ENCODE data around the gene SZT2. TPM values are rescaled to one million over a fixed set of nuclear protein-coding genes. Genes with fewer than 3 reads are reported as not detected.
"Not testable (repeated sequence)": the region's sequence is repeated elsewhere in the genome, so short reads cannot be mapped to it uniquely, and the experiment has no call there.

Gene SZT2
- total RNA-seq, 1 donor from 2014 or later = 15.1 TPM

DNA sequence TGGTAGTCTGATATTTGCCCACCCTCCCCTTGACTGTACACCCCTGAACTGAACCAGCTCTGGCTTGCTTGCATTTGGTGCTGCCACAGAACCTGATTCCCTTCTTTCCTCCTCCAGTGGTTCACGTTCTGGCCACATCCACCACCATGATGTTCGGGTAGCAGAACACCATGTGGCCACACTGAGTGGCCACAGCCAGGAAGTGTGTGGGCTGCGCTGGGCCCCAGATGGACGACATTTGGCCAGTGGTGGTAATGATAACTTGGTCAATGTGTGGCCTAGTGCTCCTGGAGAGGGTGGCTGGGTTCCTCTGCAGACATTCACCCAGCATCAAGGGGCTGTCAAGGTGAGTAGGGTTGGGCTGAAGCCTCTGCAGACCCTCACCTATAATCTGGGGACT, 29.1 kb upstream of the SZT2 start:
- no peak for DNase-seq (ENCODE audit: low read depth, low spot score)

DNA sequence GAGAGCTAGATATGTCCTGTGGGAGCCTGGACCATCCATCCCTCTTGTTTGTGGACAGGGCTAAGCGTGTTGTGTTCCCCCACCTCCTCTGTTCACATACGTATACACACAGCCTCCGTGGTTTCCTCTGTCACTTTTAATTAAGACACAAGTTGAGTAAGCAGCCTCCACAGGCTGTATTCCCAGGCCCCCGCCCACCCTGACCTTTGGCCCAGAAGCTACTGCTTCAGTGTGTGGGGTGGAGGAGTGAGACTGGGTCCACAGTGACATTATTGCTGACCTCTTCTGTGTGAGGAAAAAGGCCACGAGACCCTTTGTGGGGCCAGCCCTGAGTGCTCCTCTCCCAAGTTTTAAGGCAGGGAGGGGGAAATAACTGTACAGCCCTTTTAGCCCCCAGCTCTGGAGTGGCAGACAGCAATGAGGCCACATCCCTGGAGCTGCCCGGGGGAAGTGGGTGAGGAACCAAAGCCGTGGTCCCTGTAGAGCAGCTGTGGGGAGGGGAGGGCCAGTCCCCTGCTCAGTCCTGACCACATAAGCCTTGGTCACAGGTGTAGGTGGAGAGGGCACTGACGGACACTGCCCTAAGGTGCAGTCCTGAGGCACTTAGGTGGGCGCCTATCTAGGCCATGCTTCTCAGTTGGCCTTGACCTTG, 26.3 kb upstream of the SZT2 start:
- no peak for DNase-seq (ENCODE audit: low read depth, low spot score)

DNA sequence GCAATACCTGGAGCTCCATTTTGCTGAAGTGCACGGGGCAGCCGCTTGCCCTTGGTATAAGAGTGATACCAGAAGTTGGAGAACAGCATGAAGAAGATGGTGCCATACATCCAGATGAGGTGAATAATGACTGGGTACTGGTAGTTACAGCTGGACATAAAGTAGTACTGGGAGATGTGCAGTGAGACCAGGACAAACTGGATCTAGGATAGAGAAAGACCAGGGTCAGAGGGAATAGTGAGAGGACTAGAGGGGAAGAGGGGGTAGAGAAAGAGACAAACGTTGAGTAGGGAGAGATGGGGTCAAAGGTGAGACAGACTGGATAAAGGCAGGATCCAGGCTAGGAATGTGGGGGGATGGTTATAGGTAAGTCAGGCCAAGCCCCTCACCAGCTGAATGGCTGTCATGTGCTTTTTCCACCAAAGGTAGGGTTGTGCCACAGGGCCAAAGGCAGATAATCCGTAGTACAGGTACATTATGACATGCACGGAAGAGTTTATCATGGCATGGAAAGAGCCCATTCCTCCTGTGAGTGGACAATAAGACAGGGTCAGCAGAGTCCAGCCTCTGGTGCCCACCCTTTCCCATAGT, 25.7 kb upstream of the SZT2 start:
- no peak for DNase-seq (ENCODE audit: low read depth, low spot score)

DNA sequence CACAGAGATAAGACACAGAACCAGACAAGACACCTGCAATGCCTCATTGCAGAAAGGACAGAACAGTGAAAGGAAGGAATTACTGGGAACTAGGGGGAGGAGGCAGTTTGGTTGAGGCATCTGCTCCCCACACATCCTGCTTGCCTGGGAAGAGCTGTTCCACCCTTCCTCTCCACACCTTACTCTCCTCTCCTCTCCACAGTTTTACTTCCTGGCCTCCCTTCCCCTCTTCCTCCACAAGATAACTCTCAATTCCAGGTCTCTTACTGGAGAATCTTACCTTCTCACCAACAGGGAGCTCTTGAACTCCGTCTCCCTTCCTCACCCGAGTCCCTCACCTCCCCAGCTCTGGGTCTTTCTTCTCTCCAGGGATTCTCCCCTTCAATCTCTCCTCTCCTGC, 24.0 kb upstream of the SZT2 start:
- DNase-seq (ENCODE audit: low read depth, low spot score) = no peak

DNA sequence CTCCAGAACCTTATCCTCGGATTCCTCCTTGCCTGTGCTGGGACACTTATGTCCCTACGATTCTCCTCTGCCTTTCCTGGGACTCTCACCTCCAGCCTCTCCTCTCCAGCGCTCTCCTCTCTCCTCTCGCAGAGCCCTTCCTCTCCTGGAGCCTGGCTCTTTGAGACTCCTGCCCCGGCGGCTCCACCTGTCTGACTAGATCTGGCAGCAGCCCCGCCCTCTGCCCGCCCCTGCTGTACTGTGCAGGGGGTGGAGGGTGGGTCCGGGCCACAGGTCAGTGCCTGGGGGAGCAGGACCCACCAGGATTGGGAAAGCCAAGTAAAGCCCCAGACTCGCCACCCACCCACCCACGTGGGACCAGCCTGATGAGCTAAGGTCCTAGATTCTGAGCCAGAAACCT, 23.5 kb upstream of the SZT2 start:
- no peak for DNase-seq (ENCODE audit: low read depth, low spot score)

DNA sequence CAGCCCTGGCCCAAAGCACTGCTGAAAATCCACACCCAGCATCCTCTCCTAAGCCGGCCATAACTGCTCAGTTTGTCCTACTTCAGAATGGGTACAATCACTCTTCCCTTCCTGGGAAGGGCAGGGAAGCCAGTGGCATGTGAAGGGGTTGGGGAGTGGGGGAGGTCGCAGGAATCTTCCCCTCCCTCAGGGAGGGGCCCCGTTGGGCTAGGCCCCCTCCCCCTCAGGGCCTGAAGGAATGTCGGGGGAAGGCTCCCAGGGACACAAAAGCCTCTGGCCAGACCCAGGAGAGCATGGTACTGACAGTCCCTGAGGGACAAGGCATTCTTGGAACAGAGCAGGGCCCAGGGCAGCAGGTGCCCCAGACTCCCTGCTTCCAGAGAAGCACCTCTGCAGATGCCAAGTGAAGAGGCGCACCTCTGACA, 23.1 kb upstream of the SZT2 start:
- DNase-seq (ENCODE audit: low read depth, low spot score) = no peak

DNA sequence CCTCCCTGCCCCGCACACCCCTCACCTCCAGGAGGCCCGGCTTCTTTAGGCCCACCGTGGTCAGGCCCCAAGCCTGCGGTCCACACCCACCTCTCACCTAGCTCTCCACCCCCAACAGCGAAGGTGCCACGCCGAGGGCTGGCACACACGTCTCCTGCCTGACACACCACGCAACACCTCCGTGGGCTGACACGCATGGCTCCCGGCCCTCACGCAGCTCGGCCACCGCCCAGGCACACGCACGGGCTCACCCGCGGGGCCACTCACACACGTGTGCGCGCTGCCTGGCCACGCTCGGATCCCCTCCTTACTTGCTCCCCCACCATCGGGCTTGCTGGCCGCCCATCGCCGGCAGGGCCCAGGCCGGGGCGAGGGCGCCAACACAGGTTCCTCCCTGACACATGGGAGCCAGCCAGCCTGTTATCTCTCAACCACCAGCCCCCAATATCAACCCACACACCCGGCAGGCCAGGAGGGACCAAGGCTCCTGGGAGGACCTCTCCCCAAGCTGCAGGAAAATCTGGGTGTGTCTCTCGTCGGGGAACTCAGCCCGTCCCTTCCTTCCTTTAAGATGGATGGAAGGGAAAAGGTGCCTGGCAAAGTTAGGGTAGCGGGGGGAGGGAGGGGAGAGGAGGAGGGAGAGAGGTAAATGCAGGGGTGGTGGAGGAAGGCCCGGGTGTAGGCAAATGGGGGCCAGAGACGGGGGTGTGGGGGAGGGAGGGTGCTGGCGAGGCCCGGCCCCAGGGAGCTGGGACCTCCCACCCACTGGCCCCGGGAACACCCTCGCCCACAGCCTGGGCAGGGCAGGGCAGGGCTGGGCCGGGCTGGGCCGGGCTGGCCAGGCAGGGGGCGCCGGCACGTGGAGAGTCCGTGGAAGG, 22.4 kb upstream of the SZT2 start:
- DNase-seq (ENCODE audit: low read depth, low spot score) = no peak

DNA sequence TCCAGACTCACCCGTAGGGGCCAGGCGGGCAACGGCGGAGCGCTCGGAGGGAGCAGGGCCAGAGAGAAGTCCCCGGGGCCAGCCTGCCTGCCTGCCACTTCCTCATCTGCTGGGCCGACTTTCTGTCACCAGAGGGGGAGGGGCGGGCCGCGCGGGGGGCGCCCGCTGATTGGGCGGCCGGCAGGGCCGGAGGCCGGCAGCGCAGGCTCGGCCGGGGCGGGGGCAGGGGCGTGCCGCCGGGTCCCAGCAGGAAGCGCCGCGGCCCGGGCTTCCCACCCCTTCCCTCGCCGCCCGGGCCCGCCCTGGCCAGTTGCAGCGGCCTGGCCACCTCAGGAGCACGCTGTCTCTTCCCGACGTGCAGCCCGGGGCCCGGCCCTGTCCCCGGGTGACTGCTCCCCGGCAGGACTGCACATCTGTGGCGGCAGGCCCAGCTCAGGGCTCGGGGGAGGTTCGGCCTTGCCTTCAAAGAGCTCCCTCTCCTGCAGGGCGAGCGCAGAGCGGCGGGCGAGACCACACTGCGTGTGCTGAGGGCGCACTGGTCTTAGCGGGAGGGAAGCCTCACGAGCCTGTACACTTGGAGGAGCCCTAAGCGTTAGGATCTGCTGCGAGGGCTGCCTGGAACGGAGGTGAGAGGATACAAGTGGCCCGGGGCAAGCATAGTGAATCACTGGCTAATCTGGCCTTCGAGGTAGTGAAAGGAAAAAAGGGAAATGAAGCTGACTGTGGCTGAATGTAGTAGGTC, 21.6 kb upstream of the SZT2 start, which contains the start of gene ELOVL1:
TSS of gene ELOVL1 (minus strand) at position 108 of the 742 bp plus-strand sequence. CDS start 2,402 bp downstream, outside the sequence.
- DNase-seq (ENCODE audit: low read depth, low spot score) = peak; percentile 52

DNA sequence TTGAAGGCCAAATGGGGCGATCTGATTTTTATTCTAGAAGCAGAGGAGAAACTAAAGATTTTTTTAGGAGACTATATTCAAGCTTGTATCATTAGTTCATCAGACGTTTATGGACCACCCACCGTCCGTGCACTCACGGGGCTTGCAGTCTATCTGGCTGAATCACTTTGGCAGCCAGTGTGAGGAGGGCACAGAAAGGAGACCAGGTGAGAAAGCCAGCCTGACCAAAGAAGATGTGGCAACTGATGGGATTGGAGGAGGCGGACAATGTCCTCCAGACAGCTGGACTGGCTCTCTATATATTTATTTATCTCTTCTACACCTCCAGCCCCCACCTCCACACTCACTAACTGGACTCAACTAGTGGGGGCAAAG, 21.1 kb upstream of the SZT2 start:
- no peak for DNase-seq (ENCODE audit: low read depth, low spot score)

DNA sequence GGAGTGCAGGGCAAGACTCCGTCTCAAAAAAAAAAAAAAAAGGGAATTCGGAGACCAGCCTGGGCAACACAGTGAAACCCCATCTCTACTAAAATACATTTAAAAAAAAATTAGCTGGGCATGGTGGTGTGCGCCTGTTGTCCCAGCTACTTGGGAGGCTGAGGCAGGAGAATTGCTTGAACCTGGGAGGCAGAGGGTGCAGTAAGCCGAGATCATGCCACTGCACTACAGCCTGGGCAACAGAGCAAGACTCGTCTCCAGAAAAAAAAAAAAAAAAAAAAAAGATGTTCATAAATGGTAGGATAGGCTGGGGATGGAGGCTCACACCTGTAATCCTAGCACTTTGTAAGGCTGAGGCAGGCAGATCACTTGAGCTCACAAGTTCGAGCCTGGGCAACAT, 19.9 kb upstream of the SZT2 start:
- not testable (repeated sequence) for DNase-seq (ENCODE audit: low read depth, low spot score)

DNA sequence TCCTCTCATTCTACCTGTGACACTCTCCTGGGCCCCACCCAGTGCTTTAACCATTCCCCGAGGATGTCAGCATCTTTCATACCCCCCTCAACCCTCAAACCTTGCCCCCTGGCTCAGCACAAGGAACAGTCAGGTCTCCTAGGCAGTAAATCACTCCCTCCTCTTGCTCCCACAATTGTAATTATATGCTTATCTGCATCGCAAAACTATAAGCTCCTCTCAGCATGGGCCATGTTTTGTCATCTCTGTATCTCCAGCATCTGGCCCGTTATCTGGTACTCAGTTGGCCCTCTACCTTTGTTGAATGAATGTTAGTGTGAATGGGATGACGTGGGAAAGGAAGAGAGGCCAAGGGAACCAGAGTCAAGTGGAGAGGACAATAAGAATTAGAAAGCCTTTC, 19.1 kb upstream of the SZT2 start:
- DNase-seq (ENCODE audit: low read depth, low spot score) = no peak

DNA sequence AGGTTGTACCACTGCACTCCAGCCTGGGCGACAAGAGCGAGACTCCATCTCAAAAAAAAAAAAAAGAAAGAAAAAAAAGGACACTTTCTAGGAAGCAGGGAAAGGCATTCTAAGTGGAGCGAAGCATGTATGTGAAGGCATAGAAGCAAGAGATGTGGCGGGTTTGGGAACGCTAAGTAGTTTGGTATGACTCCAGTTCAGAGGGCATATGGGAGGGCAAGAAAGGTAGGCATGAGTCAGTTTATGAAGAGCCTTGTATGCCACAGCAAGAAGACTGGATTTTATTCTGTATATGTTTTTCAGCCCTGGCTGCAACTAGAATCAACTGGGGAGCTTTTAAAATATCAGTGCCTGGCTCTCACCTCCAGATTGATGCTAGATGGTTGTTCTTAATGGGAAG, 17.5 kb upstream of the SZT2 start:
- no peak for DNase-seq (ENCODE audit: low read depth, low spot score)

DNA sequence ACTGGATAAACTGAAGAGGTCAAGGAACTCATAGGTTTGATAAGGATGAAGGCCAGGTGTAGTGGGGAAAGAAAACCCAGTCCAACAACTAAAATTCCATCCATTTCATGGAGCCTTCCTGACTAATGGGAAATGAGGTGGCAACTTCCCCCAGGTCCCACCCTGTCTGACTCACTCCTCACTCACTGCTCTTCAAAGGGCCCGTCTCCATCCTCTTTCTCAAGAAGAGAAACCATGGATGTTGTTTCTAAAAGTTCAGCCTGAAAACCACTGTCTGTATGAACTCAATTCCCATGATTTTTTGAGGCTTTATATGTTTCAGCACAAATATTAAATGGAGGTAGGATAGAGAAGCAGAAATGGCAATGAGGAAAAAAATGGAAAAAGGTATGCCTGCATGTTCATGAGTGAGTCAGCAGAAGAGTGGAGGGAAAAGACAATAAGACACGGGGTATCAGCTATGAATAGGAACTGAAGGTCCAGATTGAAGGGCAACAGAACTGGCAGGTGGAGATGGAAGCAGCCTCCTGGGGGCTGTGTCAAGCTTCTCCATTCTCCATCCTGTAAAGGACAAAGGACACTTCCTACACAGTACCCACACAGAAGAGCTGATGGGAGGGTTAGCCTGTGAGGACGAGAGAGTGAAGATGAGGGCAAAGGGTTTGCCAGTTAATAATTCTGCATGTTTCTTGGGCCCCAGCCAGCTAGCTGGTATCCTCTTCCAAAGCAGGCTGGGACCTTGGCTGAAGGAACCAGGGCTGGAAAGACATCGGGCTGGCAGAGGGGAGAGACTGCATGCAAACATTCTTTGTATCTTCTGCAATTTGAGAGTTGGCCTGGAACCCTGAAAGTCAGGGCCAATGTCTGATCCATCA, 16.4 kb upstream of the SZT2 start:
- peak; percentile 39 for DNase-seq (ENCODE audit: low read depth, low spot score)

DNA sequence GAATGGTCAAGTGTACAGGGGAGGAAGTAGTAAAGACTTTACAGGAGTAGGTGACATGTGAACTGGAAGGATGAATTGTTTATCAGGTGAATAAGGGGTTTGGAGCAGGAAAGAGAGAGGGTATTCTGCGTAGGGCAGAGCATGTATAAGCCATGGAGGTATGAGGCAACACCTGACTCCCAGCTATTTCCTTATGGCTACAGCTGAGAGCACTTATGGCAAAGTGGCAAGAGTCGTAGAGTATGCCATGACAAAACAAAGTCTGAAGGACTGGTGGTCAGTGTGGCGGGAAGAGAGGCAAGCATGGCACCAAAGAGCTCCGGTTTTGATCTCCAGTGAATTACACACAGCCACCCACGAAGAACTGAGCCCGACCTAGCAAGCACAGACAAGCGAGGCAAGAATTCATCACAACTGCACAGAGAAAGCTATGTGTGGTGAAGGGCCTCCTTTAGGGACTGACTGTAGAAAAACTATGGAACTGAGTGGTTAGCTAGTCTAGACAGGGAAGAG, 12.9 kb upstream of the SZT2 start:
- no peak for DNase-seq (ENCODE audit: low read depth, low spot score)

DNA sequence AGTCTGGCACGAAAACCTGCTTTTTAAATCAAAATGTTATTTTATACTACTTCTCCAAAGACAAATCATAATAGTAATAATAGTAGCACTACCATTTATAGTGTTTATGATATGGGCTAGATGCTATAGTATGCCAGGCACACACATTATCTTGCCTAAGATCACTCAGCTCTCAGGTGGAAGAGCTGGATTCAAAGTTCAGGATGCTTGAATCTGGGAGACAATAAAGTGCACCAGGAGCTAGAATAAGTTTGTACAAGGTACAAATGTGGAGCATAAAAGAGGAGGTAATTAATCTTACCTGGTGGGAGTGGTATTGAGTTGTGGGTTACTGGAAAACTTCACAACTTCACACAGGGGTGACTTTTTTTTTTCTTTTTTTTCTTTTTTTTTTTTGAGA, 11.9 kb upstream of the SZT2 start:
- DNase-seq (ENCODE audit: low read depth, low spot score) = no peak

DNA sequence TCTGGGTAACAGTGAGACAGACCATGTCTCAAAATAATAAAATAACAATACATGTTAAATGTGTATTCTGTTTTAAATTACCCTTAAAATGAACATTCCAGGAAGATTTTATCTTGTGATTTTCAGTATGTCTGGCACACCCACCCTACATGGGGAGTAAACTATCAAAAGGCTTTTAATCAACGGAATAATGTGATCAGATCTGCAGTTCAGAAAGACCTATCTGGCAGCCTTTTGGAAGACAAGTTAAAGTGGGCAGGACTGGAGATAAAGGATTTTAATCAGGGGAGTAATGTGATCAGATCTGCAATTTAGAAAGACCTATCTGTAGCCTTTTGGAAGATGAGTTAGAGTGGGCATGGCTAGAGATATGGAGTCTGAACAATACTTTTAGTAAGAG, 10.2 kb upstream of the SZT2 start:
- no peak for DNase-seq (ENCODE audit: low read depth, low spot score)

DNA sequence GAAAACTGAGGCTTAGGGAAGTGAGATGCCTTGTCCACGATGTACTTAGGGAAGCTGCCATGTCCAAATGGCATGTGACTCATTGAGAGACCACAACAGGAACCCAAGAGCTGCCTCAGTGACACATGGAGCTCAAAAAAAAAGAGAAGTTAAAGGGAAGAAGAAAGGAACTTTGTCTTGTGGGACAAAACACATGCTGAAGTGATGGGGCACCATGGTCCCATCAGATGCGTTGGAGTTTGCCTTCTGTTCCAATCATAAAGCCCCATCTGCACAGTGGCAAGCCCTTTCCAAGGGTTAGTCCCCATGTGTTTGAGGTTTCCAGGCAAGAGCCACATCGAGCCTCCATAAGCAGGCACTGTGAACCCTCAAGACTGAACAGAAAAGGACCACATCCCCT, 8.1 kb upstream of the SZT2 start:
- DNase-seq (ENCODE audit: low read depth, low spot score) = no peak

DNA sequence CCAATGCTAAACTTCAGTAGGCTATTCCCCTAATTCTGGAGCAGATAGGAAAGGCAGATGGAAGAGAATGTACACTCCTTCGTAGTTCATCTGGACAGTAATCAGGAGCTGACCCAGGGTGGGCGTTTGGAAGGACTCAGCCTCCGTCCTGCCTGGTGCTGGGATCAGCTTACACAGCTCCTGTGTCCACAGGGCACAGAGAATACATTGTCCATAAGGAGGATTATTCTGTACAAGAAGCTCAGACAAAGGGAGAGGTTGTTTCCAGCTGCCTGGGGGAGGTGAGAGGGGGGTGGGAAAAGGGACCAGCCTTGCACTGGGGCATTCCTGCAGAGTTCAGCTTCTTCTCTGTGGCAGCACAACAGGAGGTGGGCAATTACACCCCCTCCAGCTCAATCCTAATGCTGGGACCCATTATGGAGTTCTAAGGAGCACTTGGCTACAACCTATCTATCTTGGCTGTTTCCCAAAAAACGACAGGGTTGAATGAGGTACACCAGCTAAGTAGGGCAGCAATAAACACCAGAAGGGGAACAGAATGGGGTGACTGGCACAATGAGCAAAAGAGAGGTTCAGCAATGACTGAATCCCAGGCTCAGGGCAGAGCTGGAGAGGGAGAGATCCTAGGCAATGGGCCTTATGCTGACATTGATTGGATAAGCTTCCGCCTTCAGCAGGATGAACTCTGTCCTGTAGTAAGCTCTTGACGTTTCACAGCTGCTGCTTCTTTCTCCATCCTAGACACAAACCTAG, 7.5 kb upstream of the SZT2 start:
- DNase-seq (ENCODE audit: low read depth, low spot score) = no peak

DNA sequence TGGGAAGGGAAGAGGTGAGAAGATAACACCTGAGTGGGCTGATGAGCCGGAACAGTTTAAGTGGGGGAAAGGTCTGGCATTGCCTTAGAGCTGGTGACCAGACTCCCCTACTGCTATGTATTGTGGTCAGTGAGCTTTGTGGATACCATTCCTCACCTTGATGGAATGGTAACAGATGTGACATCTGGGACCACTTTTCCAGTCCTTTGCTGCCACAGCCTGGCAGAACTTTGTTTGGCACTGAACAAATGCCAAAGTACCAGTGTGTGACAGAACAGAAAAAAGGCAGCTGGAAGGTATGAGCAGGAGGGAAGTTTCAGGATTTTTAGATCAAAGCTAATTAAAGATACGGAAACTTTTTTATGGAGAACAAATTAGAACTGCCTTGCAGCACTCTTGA, 6.2 kb upstream of the SZT2 start:
- DNase-seq (ENCODE audit: low read depth, low spot score) = no peak

DNA sequence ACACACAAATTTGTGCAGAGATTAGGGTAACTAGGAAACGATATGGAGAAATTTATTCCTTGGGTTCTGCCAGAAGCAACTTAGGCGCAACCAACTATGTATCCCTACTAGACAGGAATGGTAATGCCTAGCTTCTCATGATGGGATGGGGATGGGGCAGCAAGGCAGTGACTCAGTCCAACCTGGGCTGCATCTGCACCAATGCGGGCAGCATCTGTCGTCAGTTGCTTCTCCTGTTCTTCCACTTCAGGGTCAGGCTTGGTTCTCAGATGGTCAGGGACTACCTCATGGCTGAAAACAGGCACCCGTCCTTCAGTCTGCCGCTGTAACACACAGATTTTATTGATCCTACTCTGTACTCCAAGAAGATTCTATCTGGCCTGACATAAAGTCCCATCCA, 3.0 kb upstream of the SZT2 start:
- no peak for DNase-seq (ENCODE audit: low read depth, low spot score)
